G401 (cell line): ENCODE measurements around the gene RBMS1. TPM values are rescaled to one million over a fixed set of nuclear protein-coding genes. Genes with fewer than 3 reads are reported as not detected.
"Not testable (repeated sequence)": the region's sequence is repeated elsewhere in the genome, so short reads cannot be mapped to it uniquely, and the experiment has no call there.

Source experiments
- DNase-seq: peaks from one replicate; pipeline ENCODE4 v3.0.0-alpha.2; 2015; ENCODE audit warnings: low spot score
- in situ Hi-C: cut with HindIII; loops from 2 replicates; pipeline ENCODE4 v1.10.0; 2016; ENCODE audit warnings: low sequenced_read_pairs, mixed read lengths
- total RNA-seq: library from RNA; depleted of rRNA; stranded (reverse); fragments of >200 nt; shearing (Covaris generic); gene quantifications from 2 replicates; pipeline ENCODE4 v1.2.3, GENCODE V29; 2014

RBMS1 gene
- total RNA-seq, 1 experiment from 2014 or later, result 8.3 TPM

DNA sequence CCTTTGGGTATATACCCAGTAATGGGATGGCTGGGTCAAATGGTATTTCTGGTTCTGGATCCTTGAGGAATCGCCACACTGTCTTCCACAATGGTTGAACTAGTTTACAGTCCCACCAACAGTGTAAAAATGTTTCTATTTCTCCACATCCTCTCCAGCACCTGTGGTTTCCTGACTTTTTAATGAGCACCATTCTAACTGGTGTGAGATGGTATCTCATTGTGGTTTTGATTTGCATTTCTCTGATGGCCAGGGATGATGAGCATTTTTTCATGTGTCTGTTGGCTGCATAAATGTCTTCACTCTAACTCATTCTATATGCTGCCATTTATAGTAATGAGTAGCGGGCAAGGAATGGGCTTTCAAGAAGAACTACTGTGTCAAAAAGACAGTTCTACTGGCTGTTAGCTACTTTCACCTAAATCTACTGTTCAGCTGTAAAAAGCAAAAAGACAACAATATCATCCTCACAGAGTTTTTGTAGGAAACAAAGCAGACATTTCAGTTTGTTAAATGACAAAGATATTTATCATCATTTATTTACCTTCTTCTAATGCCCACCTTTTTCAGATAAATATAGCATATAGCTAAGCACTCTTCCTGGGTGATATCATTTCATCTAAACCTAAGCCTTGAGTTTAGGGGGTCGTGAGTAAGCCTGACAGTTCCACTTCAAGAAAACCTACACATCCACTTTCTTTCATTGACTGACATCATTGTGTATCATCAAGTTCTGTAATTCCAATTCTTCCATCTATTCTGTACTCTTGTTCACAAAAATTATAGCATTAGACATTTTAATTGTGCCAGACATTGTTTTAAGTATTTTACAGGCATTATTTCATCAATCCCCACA, 71.7 kb downstream of the RBMS1 start:
- in situ Hi-C loops, DNase-seq: not testable (repeated sequence)

DNA sequence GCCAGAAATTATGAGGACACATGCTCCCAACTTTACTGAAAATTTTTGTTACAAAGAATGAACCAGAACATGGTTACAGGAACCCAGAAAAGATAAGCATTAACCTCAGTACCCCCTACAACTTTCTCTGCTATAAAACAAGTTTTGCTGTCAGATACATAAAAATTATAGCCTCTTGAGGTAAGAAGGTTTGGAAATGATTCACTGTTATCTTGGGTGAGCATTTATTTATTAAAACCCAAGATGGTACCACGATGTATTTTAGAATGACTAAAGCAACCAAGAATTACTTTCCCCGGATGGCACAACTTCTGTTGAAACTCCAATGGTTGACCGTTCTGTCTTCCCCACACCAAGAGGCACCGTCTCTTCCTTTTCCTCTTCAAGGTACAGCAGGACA, 72.9 kb downstream of the RBMS1 start:
- in situ Hi-C loops, result no loop called here
- no peak for DNase-seq

- DNase-seq, result no peak
- in situ Hi-C loops, result no loop called here
Measured at GRCh38 chr2:160419776-160420505, 73.7 kb downstream of the RBMS1 start.

DNA sequence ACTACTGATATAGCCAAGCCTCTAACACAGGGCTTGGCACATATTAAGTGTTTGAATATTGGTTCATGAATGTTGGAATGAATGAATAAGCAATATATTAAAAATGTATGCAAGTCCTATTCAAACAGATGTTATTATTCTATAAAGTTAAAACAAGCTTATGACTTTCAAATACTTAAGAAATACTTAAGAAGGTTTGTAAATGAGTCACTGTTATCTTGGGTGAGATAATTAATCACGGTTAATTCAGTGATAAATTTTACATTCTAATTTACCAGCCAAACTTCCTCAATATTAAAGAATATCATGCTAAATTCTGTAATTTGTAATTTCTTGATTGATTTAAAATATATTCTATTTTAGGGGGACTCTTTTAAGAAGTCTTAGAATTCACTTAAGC, 74.8 kb downstream of the RBMS1 start:
- in situ Hi-C loops, result no loop called here
- DNase-seq, result no peak

DNA sequence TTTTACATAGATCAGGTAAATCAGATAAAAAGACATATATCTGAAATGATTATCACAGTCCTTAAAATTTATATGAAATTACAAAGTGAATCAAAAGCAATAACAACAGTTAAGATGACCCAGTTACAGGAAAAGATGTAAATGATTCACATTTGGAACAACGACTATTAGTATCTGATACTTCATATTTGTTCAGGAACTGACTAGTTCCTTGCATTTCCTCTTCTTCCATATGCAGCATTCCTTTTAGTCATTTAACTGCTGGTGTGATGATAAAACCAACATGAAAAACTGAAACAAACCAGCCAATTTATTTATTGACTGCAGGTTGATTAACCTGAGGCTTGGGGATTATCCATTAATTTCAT, 75.2 kb downstream of the RBMS1 start:
- in situ Hi-C loops, result no loop called here
- DNase-seq, result no peak

DNA sequence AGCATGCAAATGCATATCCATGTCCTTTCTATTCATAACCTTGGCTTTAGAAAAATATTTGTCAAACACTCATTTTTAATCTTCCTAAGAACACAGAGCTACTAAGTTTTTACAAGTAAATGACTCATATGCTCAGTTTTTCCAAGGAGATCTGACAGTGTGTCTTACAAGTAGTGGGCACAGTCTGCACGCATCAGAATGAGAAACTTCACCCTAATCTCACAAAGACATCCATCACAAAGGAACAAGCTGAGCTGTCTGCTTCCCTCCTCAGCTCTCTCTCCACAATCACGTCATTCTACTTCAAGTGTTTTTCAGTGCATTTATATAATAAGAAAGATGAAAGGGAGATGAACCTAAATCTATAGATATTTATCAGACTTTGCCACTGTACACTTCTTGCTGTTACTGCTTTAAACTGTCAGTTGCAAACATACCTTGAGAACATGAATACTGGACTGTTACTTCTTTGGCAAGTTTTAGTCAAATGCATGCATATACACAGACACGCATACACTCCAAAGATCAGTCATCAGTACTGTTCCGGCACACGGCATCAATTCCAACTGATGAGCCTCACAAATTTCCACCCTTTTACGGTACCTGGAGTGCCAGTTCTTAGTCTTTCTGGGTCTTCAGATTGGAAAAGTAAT, 75.7 kb downstream of the RBMS1 start:
- DNase-seq, result no peak
- in situ Hi-C loops, result no loop called here

DNA sequence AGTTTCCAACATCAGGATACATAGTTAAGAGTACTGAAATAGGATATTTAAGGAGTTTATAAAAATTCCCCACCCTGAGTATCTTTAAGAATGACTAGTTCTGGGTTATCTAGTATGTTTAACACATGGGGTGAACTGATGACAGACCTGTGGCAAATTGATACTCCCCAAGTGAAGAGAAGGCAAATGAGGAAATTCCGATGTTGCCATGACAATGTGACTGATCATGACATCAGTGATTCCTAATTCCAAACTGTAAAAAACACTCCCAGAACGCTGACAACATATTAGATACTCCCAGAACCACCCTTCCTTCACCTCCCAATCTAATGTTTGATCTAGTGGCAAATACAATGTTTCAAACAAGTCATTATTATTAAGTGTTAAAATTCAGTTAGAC, 77.6 kb downstream of the RBMS1 start:
- no peak for DNase-seq
- in situ Hi-C loops, result no loop called here

DNA sequence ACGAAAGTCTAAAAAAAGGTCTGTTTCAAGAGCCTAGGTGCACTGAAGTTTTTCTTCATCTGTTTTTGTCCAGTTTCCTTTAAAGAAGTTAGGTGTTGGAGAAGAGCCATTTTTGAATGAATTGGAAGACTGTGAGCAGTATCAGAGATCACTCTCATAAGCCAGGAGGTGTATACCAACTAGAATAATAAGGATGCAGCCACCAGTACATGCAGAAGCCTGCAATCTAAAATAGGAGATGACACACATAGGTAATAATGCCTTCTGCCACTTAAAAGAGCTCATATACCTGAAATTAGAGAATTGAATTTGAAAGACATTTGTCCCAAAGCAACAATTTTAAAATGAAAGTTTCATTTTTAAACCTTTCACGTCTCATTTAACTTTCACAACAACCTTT, 81.7 kb downstream of the RBMS1 start:
- in situ Hi-C loops, result no loop called here
- DNase-seq, result no peak

DNA sequence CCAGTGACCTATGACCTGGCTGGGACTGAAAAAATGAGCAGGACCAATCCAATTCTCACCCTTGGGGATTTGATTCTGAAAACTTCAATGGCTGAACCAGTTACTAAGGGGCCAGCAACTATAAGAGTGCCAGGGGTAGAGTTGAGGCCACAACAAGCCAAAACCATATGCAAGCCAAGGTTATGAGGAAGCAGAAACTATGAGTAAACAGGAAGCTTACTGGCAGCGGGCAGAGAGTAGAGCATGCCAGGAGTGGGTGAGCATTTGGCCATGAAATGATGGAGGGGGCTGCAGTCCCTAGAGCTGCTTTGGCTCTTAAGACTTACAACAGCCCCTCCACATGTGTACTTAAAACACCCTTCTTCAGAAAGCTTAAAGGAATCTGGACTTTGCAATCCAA, 82.4 kb downstream of the RBMS1 start:
- no peak for DNase-seq

DNA sequence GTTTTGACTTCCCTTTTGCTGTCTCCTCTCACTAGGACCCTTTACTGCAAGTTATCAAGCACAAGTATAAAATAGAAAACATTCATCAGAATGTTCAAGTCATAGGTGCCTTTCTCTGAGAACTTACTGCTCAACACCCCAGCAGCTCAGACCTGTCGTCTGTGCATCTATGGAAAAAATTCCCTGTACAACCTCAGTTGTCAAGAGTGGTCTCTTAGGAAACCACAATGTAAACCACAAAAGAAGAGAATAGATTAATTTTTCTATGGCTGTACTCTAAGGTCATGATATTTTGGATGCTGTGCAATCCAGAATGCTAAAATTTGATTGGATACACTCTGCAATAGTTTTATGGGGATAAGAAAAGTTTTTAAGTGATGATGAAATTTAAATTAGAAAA, 84.1 kb downstream of the RBMS1 start:
- no peak for DNase-seq
- in situ Hi-C loops, result no loop called here

More for the DNA sequence above, 82.4 kb downstream of the RBMS1 start:
- in situ Hi-C loops, result no loop called here

GRCh38 chr2:160408959-160409291, 84.7 kb downstream of the RBMS1 start:
- in situ Hi-C loops, result no loop called here

DNA sequence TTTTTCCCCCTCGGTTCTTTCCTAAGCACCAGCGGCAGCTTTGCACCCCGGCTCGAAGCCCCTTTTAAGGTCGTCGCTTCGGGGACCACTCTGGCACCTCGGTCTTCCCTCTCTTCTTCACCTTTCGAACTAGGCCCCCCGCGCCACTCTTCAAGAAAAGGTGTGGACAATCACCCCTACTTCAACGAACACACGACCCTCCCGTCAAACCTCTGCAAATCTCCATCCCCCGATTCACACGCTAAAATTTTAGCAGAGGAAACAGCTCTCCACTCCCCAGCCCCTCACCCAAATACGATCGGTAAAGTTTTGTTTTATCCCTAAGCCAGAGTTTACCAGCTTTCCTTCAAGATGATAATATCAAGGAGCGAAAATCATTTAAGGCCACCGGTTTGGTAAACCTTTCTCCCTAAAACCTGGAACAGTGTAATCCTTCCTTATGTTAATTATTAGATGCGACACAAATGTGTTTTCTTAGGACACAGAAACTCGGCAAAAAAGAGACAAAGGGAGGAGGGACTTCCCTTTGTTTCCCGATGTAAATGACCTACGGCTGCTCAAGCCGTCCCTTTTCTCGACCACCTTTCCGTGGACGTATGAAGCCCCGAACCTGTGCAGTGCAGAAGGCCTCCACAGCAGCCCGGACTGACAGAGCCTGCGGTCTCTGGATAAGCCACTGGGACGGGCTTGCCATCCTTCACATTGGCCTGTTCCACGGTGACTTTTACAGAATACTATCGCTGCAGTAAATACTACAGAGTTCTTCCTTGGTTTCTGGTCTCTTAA, 85.2 kb downstream of the RBMS1 start:
- DNase-seq, result no peak
- in situ Hi-C loops, result no loop called here

More at GRCh38 chr2:160408959-160409291, 84.7 kb downstream of the RBMS1 start:
- DNase-seq, result no peak

DNA sequence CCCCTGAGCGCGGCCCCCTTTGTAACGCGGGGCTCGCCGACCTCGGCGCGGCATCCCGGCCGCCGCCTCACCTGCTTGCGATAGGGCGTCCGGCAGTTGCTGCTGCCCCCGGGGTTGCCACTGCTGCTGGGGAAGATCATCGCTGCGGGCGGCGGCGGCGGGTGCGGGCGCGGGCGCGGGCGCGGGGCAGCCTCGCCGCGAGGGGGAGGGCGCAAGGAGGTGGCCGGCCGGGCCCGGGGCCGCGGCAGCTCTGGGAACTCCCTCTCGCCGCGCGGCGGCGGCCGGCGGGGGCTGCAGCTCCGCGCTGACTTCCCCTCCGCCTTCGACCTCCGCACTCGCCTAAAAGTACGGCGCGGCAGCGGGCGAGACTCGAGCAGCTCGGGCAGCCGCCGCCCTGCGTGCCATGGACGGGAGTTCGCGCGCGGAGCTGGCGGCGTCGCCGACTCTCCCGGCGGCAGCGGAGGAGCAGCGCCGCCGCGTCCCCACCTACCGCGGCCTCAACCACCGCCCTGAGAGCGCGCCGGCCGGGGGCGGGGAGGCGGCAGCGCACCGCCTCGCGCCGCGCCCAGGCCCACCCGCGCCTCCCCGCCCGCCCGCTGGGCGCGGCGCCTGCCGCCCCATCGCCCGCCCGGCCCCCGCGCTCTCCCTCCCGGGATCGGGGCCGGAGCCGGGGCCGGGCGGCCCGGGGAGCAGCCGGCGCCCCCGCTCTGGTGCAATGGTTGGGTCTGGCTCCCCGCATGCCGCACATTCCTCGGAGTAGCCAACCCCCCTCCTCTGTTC, 86.0 kb downstream of the RBMS1 start:
- in situ Hi-C loops, result no loop called here
- no peak for DNase-seq

DNA sequence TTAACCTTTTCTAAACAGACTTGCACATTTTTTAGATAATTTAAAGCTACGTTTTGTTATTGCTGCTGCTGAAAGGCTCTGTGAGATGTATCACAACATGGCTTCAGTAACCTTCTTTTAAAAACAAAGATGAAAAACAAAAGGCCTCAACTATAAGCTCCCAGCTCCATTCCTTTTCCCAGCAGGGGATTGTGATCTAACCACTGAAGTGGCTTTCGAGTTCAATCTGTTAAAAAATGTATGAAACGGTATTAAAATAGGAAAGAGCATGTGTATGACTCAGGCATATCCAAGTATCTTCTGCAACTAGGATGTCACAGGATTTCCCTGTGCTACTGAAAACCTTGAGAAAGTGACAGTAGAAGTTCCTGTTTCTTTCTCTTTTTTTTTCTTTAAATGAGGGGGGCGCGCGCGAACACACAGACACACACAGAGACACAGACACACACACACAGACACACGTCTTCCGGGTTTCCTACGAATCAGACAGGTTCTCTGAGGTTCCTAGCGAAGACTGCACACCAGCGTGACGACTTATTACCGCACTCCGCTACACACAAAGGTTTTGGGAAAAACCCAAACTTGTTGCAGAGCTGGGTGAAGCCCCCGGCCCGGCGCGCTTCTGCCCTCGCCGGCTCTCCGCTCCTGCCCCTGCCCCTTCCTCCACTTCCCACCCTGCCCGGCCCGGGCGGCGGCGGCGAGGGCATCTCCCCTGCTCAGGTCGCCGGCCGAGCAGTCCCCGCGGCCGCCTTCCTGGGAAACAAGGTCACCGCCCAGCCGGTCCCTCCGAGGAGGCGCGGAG, 86.8 kb downstream of the RBMS1 start:
- DNase-seq, result peak; percentile 30
- in situ Hi-C loops, result no loop called here

GRCh38 chr2:160405077-160405867, 88.3 kb downstream of the RBMS1 start:
- in situ Hi-C loops, result no loop called here
- no peak for DNase-seq

DNA sequence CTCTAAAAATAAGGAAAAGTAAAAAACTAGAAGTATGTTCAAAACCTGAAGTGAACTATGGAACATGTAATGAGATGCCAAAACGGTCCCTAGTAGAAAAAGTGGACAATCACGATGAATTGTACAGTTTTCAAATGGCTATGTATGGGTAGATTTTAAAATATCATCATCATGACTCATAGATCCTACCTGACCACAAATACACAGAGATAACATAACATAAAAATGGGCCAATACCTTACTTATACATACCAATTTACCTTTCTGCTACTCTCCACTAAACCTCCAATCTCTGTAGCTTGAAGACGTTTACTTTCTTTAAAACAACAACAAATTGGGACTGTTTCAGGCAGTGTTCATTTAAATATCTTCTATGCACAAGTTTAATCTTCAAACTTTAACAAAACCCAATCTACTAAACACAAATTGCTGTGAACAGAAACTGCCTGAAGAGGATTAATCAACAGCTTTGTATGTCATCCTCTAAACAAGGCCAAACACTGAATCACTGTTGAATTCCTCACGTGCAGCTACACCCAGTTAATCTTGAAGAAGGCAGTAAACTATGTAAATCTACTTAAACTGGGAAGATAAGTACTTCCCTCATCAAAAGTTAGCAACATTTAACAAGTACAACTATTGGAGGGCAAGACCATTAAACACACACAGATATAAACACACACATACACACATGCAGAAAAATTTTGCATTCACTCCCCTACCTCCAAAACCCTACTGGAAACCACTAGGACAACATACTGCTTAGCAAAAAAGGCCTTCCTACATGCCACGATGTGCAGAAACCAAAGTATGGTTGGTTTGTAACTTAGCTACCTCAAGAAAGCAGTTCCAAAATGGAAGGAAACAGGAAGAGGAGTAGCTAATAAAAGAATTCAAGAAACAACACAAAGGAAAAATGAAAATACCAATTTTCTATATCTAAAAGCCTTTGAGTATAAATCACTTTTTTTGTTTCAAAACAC, 90.3 kb downstream of the RBMS1 start:
- DNase-seq, result no peak
- in situ Hi-C loops, result no loop called here
